Natural killer cell (primary cell): ENCODE measurements around the gene ZBTB21. TPM values are rescaled to one million over a fixed set of nuclear protein-coding genes. Genes with fewer than 3 reads are reported as not detected.

ENCODE experiments used
- ATAC-seq, 3 donors: fragments of 150-1000 bp in 2 of 3; fragments of 200-7000 bp in 1 of 3; cut with Tn5 transposase; 1 replicate in 1 of 3; 2 replicates in 2 of 3; pipeline ENCODE4 v1.10.0; 2021; ENCODE audit warnings: mild to moderate bottlenecking in 2 of 3, moderate library complexity in 2 of 3
- DNase-seq, 2 donors: peaks; one replicate each; pipeline versions ENCODE4 v3.0.0 to v3.0.0-alpha.2; 2013 to 2021; ENCODE audit warnings: mixed read lengths in 1 of 2
- H3K27ac ChIP-seq: one replicate; pipeline ENCODE4 v1.5.1; 2013; ENCODE audit warnings: mild to moderate bottlenecking, low read length
- H3K27me3 ChIP-seq: one replicate; pipeline ENCODE4 v1.6.1; 2013; ENCODE audit warnings: low read length; ENCODE audit not compliant: control insufficient read depth, insufficient read depth
- H3K36me3 ChIP-seq: one replicate; pipeline ENCODE4 v1.6.1; 2013; ENCODE audit warnings: low read length; ENCODE audit not compliant: control insufficient read depth, insufficient read depth
- H3K4me1 ChIP-seq: one replicate; pipeline ENCODE4 v1.6.1; 2013; ENCODE audit warnings: low read length; ENCODE audit not compliant: control insufficient read depth, insufficient read depth
- H3K4me3 ChIP-seq: one replicate; pipeline ENCODE4 v1.5.1; 2013; ENCODE audit warnings: low read length
- H3K9me3 ChIP-seq: one replicate; pipeline ENCODE4 v1.6.1; 2013; ENCODE audit warnings: low read length; ENCODE audit not compliant: control insufficient read depth, insufficient read depth
- H3K27ac Mint-ChIP-seq, 2 donors: one replicate each; pipeline ENCODE4 v1.8.0; 2022; ENCODE audit warnings: mild to moderate bottlenecking in 2 of 2, mixed read lengths in 2 of 2, moderate library complexity in 1 of 2
- H3K27me3 Mint-ChIP-seq, 2 donors: one replicate each; pipeline ENCODE4 v1.8.0; 2022; ENCODE audit warnings: low read depth in 2 of 2, mixed read lengths in 2 of 2
- H3K36me3 Mint-ChIP-seq: one replicate; pipeline ENCODE4 v1.8.0; 2022; ENCODE audit warnings: mixed read lengths
- H3K4me1 Mint-ChIP-seq, 2 donors: one replicate each; pipeline ENCODE4 v1.8.0; 2022; ENCODE audit warnings: mixed read lengths in 2 of 2
- H3K4me3 Mint-ChIP-seq: one replicate; pipeline ENCODE4 v1.8.0; 2022; ENCODE audit warnings: mild to moderate bottlenecking, moderate library complexity, mixed read lengths
- H3K9me3 Mint-ChIP-seq, 2 donors: one replicate each; pipeline ENCODE4 v1.8.0; 2022; ENCODE audit warnings: mixed read lengths in 2 of 2
- CTCF ChIP-seq: fragments of 200-600 bp; IDR thresholded peaks from one replicate; pipeline ENCODE4 v1.8.0; 2022; ENCODE audit warnings: antibody characterized with exemption
- WGBS: methylation state at CpG from one replicate; pipeline ENCODE4 v1.1.7; 2013; ENCODE audit warnings: missing lambda C conversion rate; ENCODE audit not compliant: insufficient coverage; 5-methylcytosine and 5-hydroxymethylcytosine counted together
- intact Hi-C: fragments of 100-400 bp; cut with micrococcal nuclease; formaldehyde crosslinking; loops from one replicate; pipeline ENCODE4 v1.14.2; 2022
- total RNA-seq, 4 donors: library from RNA; stranded (reverse); fragments of 120-200 nt in 1 of 4; gene quantifications; one replicate each; pipeline versions ENCODE4 v1.2.3 to v1.2.4, GENCODE V29; 2013 to 2022

Gene ZBTB21
- total RNA-seq, 3 donors from 2014 or later (not counting 1 experiment from before 2014, with no cell fraction given): 78.2 to 113 (median 100) TPM

GRCh38 chr21:42012763-42013329, 2.7 kb upstream of the ZBTB21 start:
- Histone ChIP-seq H3K9me3 (no peaks in the 10 kb centered on the region), H3K27ac (no peak overlapping the region), H3K4me3 (no peak overlapping the region), H3K36me3 (no peaks in the 10 kb centered on the region), H3K4me1 (peaks cover 15% of the 10 kb centered on the region), H3K27me3 (no peaks in the 10 kb centered on the region)
- Mint-ChIP-seq H3K27me3 (peaks cover 0 to 11% of the 10 kb centered on the region in 2 donors), H3K9me3 (no peaks in the 10 kb centered on the region), H3K4me3 (peak overlapping the region; percentile 79), H3K4me1 (peaks cover 6 to 16% of the 10 kb centered on the region in 2 donors), H3K36me3 (no peaks in the 10 kb centered on the region), H3K27ac (peak overlapping the region; percentile 1 to 64)
- 94% methylated on average over 3 of the region's 3 CpGs for WGBS
- no peak for DNase-seq
- intact Hi-C loops: loop anchor here (5.0 kb wide), 1 partner anchor 136 kb away; the partner anchor contains the start of gene PRDM15
- no peak for TF ChIP-seq CTCF
- no peak for ATAC-seq

DNA sequence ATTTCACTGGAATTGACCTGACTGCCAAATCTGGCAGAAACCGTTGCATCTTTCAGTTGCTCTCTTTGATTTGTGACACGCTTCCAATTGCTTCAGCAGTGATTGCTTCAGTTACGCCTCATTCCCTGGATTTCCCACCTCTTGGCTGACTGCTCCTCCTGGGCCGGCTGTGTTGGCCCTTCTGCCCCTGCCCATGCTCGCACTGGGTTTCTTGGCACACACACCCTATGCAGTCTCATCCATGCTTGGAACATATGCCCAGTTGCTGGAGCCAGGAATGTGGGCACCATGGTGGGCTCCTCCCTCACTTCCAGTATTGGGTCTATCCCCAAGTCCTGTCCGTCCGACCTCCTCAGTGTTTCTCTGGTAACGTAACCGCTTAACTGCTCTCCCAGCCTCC, 2.2 kb upstream of the ZBTB21 start:
- no peak for DNase-seq
- no peaks in the 10 kb centered on the region for H3K27me3 ChIP-seq
- intact Hi-C loops: loop anchor here (5.0 kb wide), 1 partner anchor 135 kb away; the partner anchor contains the start of gene PRDM15

GRCh38 chr21:42010507-42011495, 641 bp upstream of the ZBTB21 start:
- peak in 2 of 3 donors; percentile 2 to 4 for ATAC-seq

More for the DNA sequence above, 2.2 kb upstream of the ZBTB21 start:
- H3K4me3 ChIP-seq: no peak overlapping the region
- Mint-ChIP-seq H3K4me1 (peaks cover 6 to 18% of the 10 kb centered on the region in 2 donors), H3K27me3 (peaks cover 0 to 11% of the 10 kb centered on the region in 2 donors), H3K27ac (peak overlapping the region; percentile 1 to 64), H3K4me3 (peak overlapping the region; percentile 79), H3K36me3 (no peaks in the 10 kb centered on the region), H3K9me3 (no peaks in the 10 kb centered on the region)
- no peak for ATAC-seq
- H3K36me3 ChIP-seq: no peaks in the 10 kb centered on the region
- no peaks in the 10 kb centered on the region for H3K9me3 ChIP-seq
- H3K27ac ChIP-seq: no peak overlapping the region
- no peak for TF ChIP-seq CTCF
- WGBS: 95% methylated on average over 9 of the region's 9 CpGs
- peaks cover 15% of the 10 kb centered on the region for H3K4me1 ChIP-seq

More at GRCh38 chr21:42010507-42011495, 641 bp upstream of the ZBTB21 start:
- H3K27me3 ChIP-seq: no peaks in the 10 kb centered on the region
- H3K4me3 ChIP-seq: peak overlapping the region; percentile 20
- WGBS: under 1% methylated on average over 120 of the region's 120 CpGs
- intact Hi-C loops: loop anchor here (1.0 to 5.0 kb wide), 2 partner anchors 52 to 134 kb away; partner anchors contain the start of gene PRDM15
- DNase-seq: peak; percentile 24 to 65
- H3K4me1 ChIP-seq: peaks cover 15% of the 10 kb centered on the region
- no peaks in the 10 kb centered on the region for H3K36me3 Mint-ChIP-seq
- TF ChIP-seq CTCF: no peak
- peak overlapping the region; percentile 20 for H3K27ac ChIP-seq
- H3K9me3 ChIP-seq: no peaks in the 10 kb centered on the region
- H3K4me1 Mint-ChIP-seq: peaks cover 6 to 20% of the 10 kb centered on the region in 2 donors
- no peaks in the 10 kb centered on the region for H3K9me3 Mint-ChIP-seq
- no peaks in the 10 kb centered on the region for H3K36me3 ChIP-seq
- H3K27me3 Mint-ChIP-seq: peaks cover 0 to 11% of the 10 kb centered on the region in 2 donors
- H3K27ac Mint-ChIP-seq: peak overlapping the region; percentile 95 to 98
- H3K4me3 Mint-ChIP-seq: peak overlapping the region; percentile 94
